ENCODE measurements around the gene FBXO17. TPM values are rescaled to one million over a fixed set of nuclear protein-coding genes. Genes with fewer than 3 reads are reported as not detected.
A peak's percentile ranks its signal among the peaks of the same experiment; 100 is the strongest.
"Not testable (repeated sequence)": the region's sequence is repeated elsewhere in the genome, so short reads cannot be mapped to it uniquely, and the experiment has no call there.

FBXO17 gene
- total RNA-seq, 3 donors from 2014 or later, result 0.10 to 0.29 (median 0.14) TPM

GRCh38 chr19:38990949-38991697 lies 15.6 kb upstream of the FBXO17 start:
- Mint-ChIP-seq H3K27me3 (ENCODE audit: low read depth) (peaks cover 20% of the 10 kb centered on the region), H3K36me3 (ENCODE audit: insufficient read depth) (no peaks in the 10 kb centered on the region), H3K4me3 (no peak overlapping the region), H3K4me1 (ENCODE audit: low read depth) (no peaks in the 10 kb centered on the region), H3K9me3 (no peaks in the 10 kb centered on the region)
- DNase-seq (no peak), ATAC-seq (no peak)

- not testable (repeated sequence) for DNase-seq; H3K9me3 Mint-ChIP-seq; H3K4me3 Mint-ChIP-seq; H3K36me3 Mint-ChIP-seq (ENCODE audit: insufficient read depth); H3K4me1 Mint-ChIP-seq (ENCODE audit: low read depth); ATAC-seq
- H3K27me3 Mint-ChIP-seq (ENCODE audit: low read depth), result peaks cover 20% of the 10 kb centered on the region
Measured at GRCh38 chr19:38989614-38990013, 14.1 kb upstream of the FBXO17 start.

- ATAC-seq, result no peak
- DNase-seq, result no peak
- H3K4me3 Mint-ChIP-seq, result no peak overlapping the region
- H3K36me3 Mint-ChIP-seq (ENCODE audit: insufficient read depth), result no peaks in the 10 kb centered on the region
- H3K4me1 Mint-ChIP-seq (ENCODE audit: low read depth), result no peaks in the 10 kb centered on the region
- peaks cover 20% of the 10 kb centered on the region for H3K27me3 Mint-ChIP-seq (ENCODE audit: low read depth)
- no peaks in the 10 kb centered on the region for H3K9me3 Mint-ChIP-seq
Measured at GRCh38 chr19:38989066-38989605, 13.6 kb upstream of the FBXO17 start.

GRCh38 chr19:38988627-38989026 lies 13.1 kb upstream of the FBXO17 start:
- peaks cover 20% of the 10 kb centered on the region for H3K27me3 Mint-ChIP-seq (ENCODE audit: low read depth)
- H3K4me3 Mint-ChIP-seq, DNase-seq: not testable (repeated sequence)

GRCh38 chr19:38987745-38988144 lies 12.2 kb upstream of the FBXO17 start:
- H3K4me3 Mint-ChIP-seq; ATAC-seq; DNase-seq; H3K36me3 Mint-ChIP-seq (ENCODE audit: insufficient read depth); H3K9me3 Mint-ChIP-seq; H3K4me1 Mint-ChIP-seq (ENCODE audit: low read depth): not testable (repeated sequence)
- H3K27me3 Mint-ChIP-seq (ENCODE audit: low read depth), result peaks cover 11% of the 10 kb centered on the region

More at GRCh38 chr19:38988627-38989026, 13.1 kb upstream of the FBXO17 start:
- H3K9me3 Mint-ChIP-seq; H3K4me1 Mint-ChIP-seq (ENCODE audit: low read depth); ATAC-seq; H3K36me3 Mint-ChIP-seq (ENCODE audit: insufficient read depth): not testable (repeated sequence)

GRCh38 chr19:38985262-38985661 lies 9.7 kb upstream of the FBXO17 start:
- no peak overlapping the region for H3K4me3 Mint-ChIP-seq

GRCh38 chr19:38980583-38981374 lies 5.2 kb upstream of the FBXO17 start:
- Mint-ChIP-seq H3K9me3 (peaks cover 4% of the 10 kb centered on the region), H3K4me1 (ENCODE audit: low read depth) (peaks cover 7% of the 10 kb centered on the region), H3K36me3 (ENCODE audit: insufficient read depth) (no peaks in the 10 kb centered on the region), H3K4me3 (no peak overlapping the region), H3K27me3 (ENCODE audit: low read depth) (peaks cover 26% of the 10 kb centered on the region)
- ATAC-seq, result no peak
- DNase-seq, result no peak

More at GRCh38 chr19:38985262-38985661, 9.7 kb upstream of the FBXO17 start:
- DNase-seq, result no peak
- ATAC-seq, result no peak
- Mint-ChIP-seq H3K36me3 (ENCODE audit: insufficient read depth) (no peaks in the 10 kb centered on the region), H3K27me3 (ENCODE audit: low read depth) (peaks cover 5% of the 10 kb centered on the region), H3K9me3 (peaks cover 4% of the 10 kb centered on the region), H3K4me1 (ENCODE audit: low read depth) (no peaks in the 10 kb centered on the region)

- peaks cover 4% of the 10 kb centered on the region for H3K9me3 Mint-ChIP-seq
- no peak for ATAC-seq
- H3K4me1 Mint-ChIP-seq (ENCODE audit: low read depth), result peaks cover 11% of the 10 kb centered on the region
- peaks cover 30% of the 10 kb centered on the region for H3K27me3 Mint-ChIP-seq (ENCODE audit: low read depth)
- DNase-seq, result no peak
- H3K36me3 Mint-ChIP-seq (ENCODE audit: insufficient read depth), result no peaks in the 10 kb centered on the region
- no peak overlapping the region for H3K4me3 Mint-ChIP-seq
Measured at GRCh38 chr19:38979812-38980211, 4.3 kb upstream of the FBXO17 start.

- Mint-ChIP-seq H3K9me3 (peaks cover 4% of the 10 kb centered on the region), H3K36me3 (ENCODE audit: insufficient read depth) (no peaks in the 10 kb centered on the region), H3K4me1 (ENCODE audit: low read depth) (peaks cover 11% of the 10 kb centered on the region), H3K27me3 (ENCODE audit: low read depth) (peaks cover 35% of the 10 kb centered on the region), H3K4me3 (no peak overlapping the region)
- ATAC-seq, result no peak
- no peak for DNase-seq
Measured at GRCh38 chr19:38978326-38978689, 2.8 kb upstream of the FBXO17 start.

GRCh38 chr19:38977445-38978325 lies 2.1 kb upstream of the FBXO17 start:
- Mint-ChIP-seq H3K9me3 (peaks cover 4% of the 10 kb centered on the region), H3K27me3 (ENCODE audit: low read depth) (peaks cover 35% of the 10 kb centered on the region), H3K4me3 (no peak overlapping the region), H3K36me3 (ENCODE audit: insufficient read depth) (no peaks in the 10 kb centered on the region), H3K4me1 (ENCODE audit: low read depth) (peaks cover 11% of the 10 kb centered on the region)
- DNase-seq, result no peak
- peak; percentile 91 to 97 for ATAC-seq

GRCh38 chr19:38975861-38976271 lies 324 bp upstream of the FBXO17 start:
- DNase-seq (no peak), ATAC-seq (no peak)
- H3K9me3 Mint-ChIP-seq, result peaks cover 4% of the 10 kb centered on the region
- H3K4me1 Mint-ChIP-seq (ENCODE audit: low read depth), result peaks cover 11% of the 10 kb centered on the region
- peaks cover 35% of the 10 kb centered on the region for H3K27me3 Mint-ChIP-seq (ENCODE audit: low read depth)
- H3K36me3 Mint-ChIP-seq (ENCODE audit: insufficient read depth), result no peaks in the 10 kb centered on the region
- peak overlapping the region; percentile 42 for H3K4me3 Mint-ChIP-seq

GRCh38 chr19:38974624-38975213 lies 823 bp downstream of the FBXO17 start:
- DNase-seq, result no peak
- H3K36me3 Mint-ChIP-seq (ENCODE audit: insufficient read depth), result no peaks in the 10 kb centered on the region
- H3K27me3 Mint-ChIP-seq (ENCODE audit: low read depth), result peaks cover 35% of the 10 kb centered on the region
- no peak for ATAC-seq
- H3K4me3 Mint-ChIP-seq, result peak overlapping the region; percentile 52
- peaks cover 11% of the 10 kb centered on the region for H3K4me1 Mint-ChIP-seq (ENCODE audit: low read depth)
- H3K9me3 Mint-ChIP-seq, result no peaks in the 10 kb centered on the region

GRCh38 chr19:38971672-38972071 lies 3.9 kb downstream of the FBXO17 start:
- no peak for ATAC-seq
- H3K27me3 Mint-ChIP-seq (ENCODE audit: low read depth), result peaks cover 18% of the 10 kb centered on the region
- no peak overlapping the region for H3K4me3 Mint-ChIP-seq
- no peak for DNase-seq
- no peaks in the 10 kb centered on the region for H3K9me3 Mint-ChIP-seq
- H3K4me1 Mint-ChIP-seq (ENCODE audit: low read depth), result peaks cover 10% of the 10 kb centered on the region
- H3K36me3 Mint-ChIP-seq (ENCODE audit: insufficient read depth), result no peaks in the 10 kb centered on the region
